HepG2 (cell line): ENCODE results near the gene CUTC. TPM values are rescaled to one million over a fixed set of nuclear protein-coding genes. Genes with fewer than 3 reads are reported as not detected.

ENCODE experiments used
- ARHGAP35 ChIP-seq: sonication (generic); formaldehyde crosslinking; IDR thresholded peaks from 2 replicates; pipeline ENCODE4 v1.9.0; 2022; ENCODE audit warnings: mild to moderate bottlenecking, inconsistent platforms, moderate library complexity, missing genetic modification reagents, borderline replicate concordance
- CAMTA2 ChIP-seq: sonication (generic); formaldehyde crosslinking; IDR thresholded peaks from 2 replicates; pipeline ENCODE4 v1.4.0; 2020; ENCODE audit warnings: mild to moderate bottlenecking, missing genetic modification reagents, borderline replicate concordance
- CBX1 ChIP-seq: IDR thresholded peaks from one replicate; pipeline ENCODE4 v1.6.1; 2016; ENCODE audit warnings: antibody characterized with exemption, low read depth
- CBX2 ChIP-seq, 2 experiments: fragments of 200-600 bp in 1 of 2; sonication (generic); formaldehyde crosslinking in 1 of 2; IDR thresholded peaks; 2 replicates each; pipeline versions ENCODE4 v1.7.0 to v1.8.1; 2018 to 2022; ENCODE audit warnings: low read depth in 2 of 2, low read length in 1 of 2, mild to moderate bottlenecking in 1 of 2, missing genetic modification reagents in 1 of 2
- FIP1L1 ChIP-seq: fragments of 200-400 bp; formaldehyde crosslinking; IDR thresholded peaks from 2 replicates; pipeline ENCODE4 v1.6.1; 2018; ENCODE audit warnings: low read depth, mild to moderate bottlenecking, low read length, moderate library complexity, borderline replicate concordance; ENCODE audit not compliant: insufficient read depth
- FLYWCH1 ChIP-seq: sonication (generic); formaldehyde crosslinking; IDR thresholded peaks from 2 replicates; pipeline ENCODE4 v1.8.1; 2023; ENCODE audit warnings: mild to moderate bottlenecking, missing genetic modification reagents
- FOXK2 ChIP-seq: fragments of 450-650 bp; IDR thresholded peaks from 2 replicates; pipeline ENCODE4 v1.6.1; 2016
- GLMP ChIP-seq: sonication (generic); formaldehyde crosslinking; IDR thresholded peaks from 2 replicates; pipeline ENCODE4 v1.9.0; 2021; ENCODE audit warnings: missing genetic modification reagents, mild to moderate bottlenecking, borderline replicate concordance
- GTF3A ChIP-seq: sonication (generic); formaldehyde crosslinking; conservative IDR thresholded peaks from 2 replicates; pipeline ENCODE4 v1.4.0; 2020; ENCODE audit warnings: mild to moderate bottlenecking, missing genetic modification reagents
- HDAC2 ChIP-seq: sonication (generic); formaldehyde crosslinking; IDR thresholded peaks from 2 replicates; pipeline ENCODE4 v1.4.0; 2020; ENCODE audit warnings: missing genetic modification reagents
- KLF15 ChIP-seq: sonication (generic); formaldehyde crosslinking; IDR thresholded peaks from 2 replicates; pipeline ENCODE4 v1.8.1; 2023; ENCODE audit warnings: borderline replicate concordance, mild to moderate bottlenecking, inconsistent platforms, missing genetic modification reagents, mixed read lengths
- MEIS2 ChIP-seq: sonication (generic); formaldehyde crosslinking; IDR thresholded peaks from 2 replicates; pipeline ENCODE4 v1.9.0; 2021; ENCODE audit warnings: mild to moderate bottlenecking, missing genetic modification reagents
- MZF1 ChIP-seq: sonication (generic); formaldehyde crosslinking; IDR thresholded peaks from 2 replicates; pipeline ENCODE4 v1.8.1; 2023; ENCODE audit warnings: mild to moderate bottlenecking, missing genetic modification reagents, borderline replicate concordance
- NFIC ChIP-seq: IDR thresholded peaks from 2 replicates; pipeline ENCODE4 v1.6.1; 2012; ENCODE audit warnings: mild to moderate bottlenecking, low read length, inconsistent platforms
- PHF5A ChIP-seq: IDR thresholded peaks from one replicate; pipeline ENCODE4 v1.6.1; 2018; ENCODE audit warnings: low read depth, missing genetic modification reagents; ENCODE audit not compliant: unreplicated experiment
- PRDM15 ChIP-seq: sonication (generic); formaldehyde crosslinking; IDR thresholded peaks from 2 replicates; pipeline ENCODE4 v1.4.0; 2020; ENCODE audit warnings: missing genetic modification reagents
- RAD51 ChIP-seq: fragments of 450-650 bp; IDR thresholded peaks from 2 replicates; pipeline ENCODE4 v1.6.1; 2016; ENCODE audit warnings: borderline replicate concordance
- RCOR2 ChIP-seq: IDR thresholded peaks from 2 replicates; pipeline ENCODE4 v1.6.1; 2016; ENCODE audit warnings: missing biosample characterization, missing genetic modification reagents
- REL ChIP-seq: sonication (generic); formaldehyde crosslinking; conservative IDR thresholded peaks from 2 replicates; pipeline ENCODE4 v1.8.0; 2022; ENCODE audit warnings: mild to moderate bottlenecking, missing genetic modification reagents, moderate library complexity
- SIN3B ChIP-seq: fragments of 150-350 bp; IDR thresholded peaks from 2 replicates; pipeline ENCODE4 v1.6.1; 2014; ENCODE audit warnings: low read length
- SUZ12 ChIP-seq: fragments of 150-350 bp; IDR thresholded peaks from 2 replicates; pipeline ENCODE4 v1.6.1; 2014; ENCODE audit warnings: low read depth, low read length
- ZFP62 ChIP-seq: sonication (generic); formaldehyde crosslinking; IDR thresholded peaks from 2 replicates; pipeline ENCODE4 v1.4.0; 2020; ENCODE audit warnings: missing genetic modification reagents
- ZNF703 ChIP-seq: sonication (generic); formaldehyde crosslinking; IDR thresholded peaks from 2 replicates; pipeline ENCODE4 v1.5.1; 2020; ENCODE audit warnings: missing genetic modification reagents, mild to moderate bottlenecking, moderate library complexity, borderline replicate concordance
- ZNF724P ChIP-seq: sonication (generic); formaldehyde crosslinking; IDR thresholded peaks from 2 replicates; pipeline ENCODE4 v1.8.0; 2022; ENCODE audit warnings: missing genetic modification reagents, borderline replicate concordance
- polyA plus RNA-seq, 8 experiments: library from polyadenylated mRNA; depleted of rRNA in 3 of 8; stranded (reverse) in 7 of 8; unstranded in 1 of 8; fragments of >200 nt; fragmentation: Illumina TruSeq in 4 of 8; extraction: Trizol in 4 of 8; gene quantifications; 2 replicates each; pipeline versions ENCODE4 v1.2.1 to v1.2.3, GENCODE V29; 2011 to 2016; ENCODE audit warnings: low read depth in 4 of 8, missing spikeins in 1 of 8, mixed read lengths in 1 of 8; ENCODE audit not compliant: insufficient read depth in 1 of 8
- total RNA-seq, 5 experiments: library from RNA; depleted of rRNA; stranded (reverse); fragments of >200 nt; fragmentation: Illumina TruSeq; extraction: Trizol; gene quantifications; 2 replicates each; pipeline ENCODE4 v1.2.3, GENCODE V29; 2016; ENCODE audit warnings: low read depth in 1 of 5
- TF ChIP-seq, protein P1 (sequence below): sonication (generic); formaldehyde crosslinking; conservative IDR thresholded peaks from 2 replicates; pipeline ENCODE4 v1.4.0; 2020; ENCODE audit warnings: missing genetic modification reagents

Gene CUTC
- total and polyA plus RNA-seq, 2 of the 13 experiments (the other 11 are each of a cell fraction or from before 2014, with no cell fraction given), result 22.3 to 25.8 TPM

DNA sequence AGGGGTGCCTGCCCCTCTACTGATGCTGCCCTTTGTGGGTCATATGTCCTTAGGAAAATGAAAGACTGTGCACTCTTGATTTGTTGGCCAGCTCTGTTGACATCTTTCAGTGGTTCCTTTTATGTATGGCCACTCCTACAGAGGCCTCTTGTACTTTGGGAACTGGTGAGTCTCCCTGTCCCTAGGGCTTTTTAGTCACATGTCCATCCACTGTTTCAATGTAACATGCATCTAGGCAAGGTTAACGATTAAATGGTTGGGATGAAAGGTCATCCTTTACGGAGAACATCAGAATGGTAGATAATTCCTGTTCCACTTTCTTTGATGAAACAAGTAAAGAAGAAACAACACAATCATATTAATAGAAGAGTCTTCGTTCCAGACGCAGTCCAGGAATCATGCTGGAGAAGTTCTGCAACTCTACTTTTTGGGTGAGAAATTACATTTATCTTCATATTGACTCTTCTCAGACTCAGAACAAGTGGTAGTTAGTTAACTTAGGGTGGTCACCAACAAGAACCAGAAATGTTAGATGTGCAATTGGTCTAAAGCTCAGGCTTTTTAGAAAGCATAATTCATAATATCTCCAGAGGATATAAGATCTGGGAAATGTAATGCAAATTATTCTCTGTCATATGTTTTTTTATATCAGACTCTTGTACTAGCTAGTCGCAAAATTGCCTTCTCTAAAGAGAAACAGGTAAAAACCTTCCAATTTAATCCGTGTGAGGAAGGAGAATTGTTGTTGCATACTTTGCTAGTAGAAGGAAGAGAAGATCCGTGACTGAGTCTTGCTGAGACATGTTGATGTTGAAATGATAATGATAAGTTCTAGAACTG, 50.6 kb downstream of the CUTC start, which contains the start of gene ABCC2 (continued):
- TF ChIP-seq SUZ12 (no peak), RCOR2 (CRISPR knock-in tag) (peak; percentile 47; the same call in 1 of the 2 replicates), MZF1 (CRISPR knock-in tag) (no peak), FLYWCH1 (CRISPR knock-in tag) (no peak), GTF3A (no peak), FIP1L1 (no peak), MEIS2 (CRISPR knock-in tag) (no peak; the same call in 1 of the 2 replicates), PRDM15 (CRISPR knock-in tag) (no peak), GLMP (CRISPR knock-in tag) (no peak), CBX2 (IDR thresholded peaks at IDR 0.05; ENCODE audit: low read depth, low read length) (no peak), CBX2 (CRISPR knock-in tag; IDR thresholded peaks at IDR 0.05; ENCODE audit: low read depth) (no peak), RAD51 (peak; percentile 63), SIN3B (no peak), CAMTA2 (CRISPR knock-in tag) (no peak), HDAC2 (CRISPR knock-in tag) (peak; percentile 61), ZNF724P (CRISPR knock-in tag) (no peak), CBX1 (no peak), KLF15 (CRISPR knock-in tag) (no peak), ARHGAP35 (CRISPR knock-in tag) (no peak), NFIC (peak; percentile 82), ZFP62 (CRISPR knock-in tag) (no peak), PHF5A (CRISPR knock-in tag) (peak; percentile 68), FOXK2 (peak; percentile 82; the same call in 1 of the 2 replicates), REL (CRISPR knock-in tag) (no peak), ZNF703 (CRISPR knock-in tag) (no peak)
- TF ChIP-seq, protein P1, sequence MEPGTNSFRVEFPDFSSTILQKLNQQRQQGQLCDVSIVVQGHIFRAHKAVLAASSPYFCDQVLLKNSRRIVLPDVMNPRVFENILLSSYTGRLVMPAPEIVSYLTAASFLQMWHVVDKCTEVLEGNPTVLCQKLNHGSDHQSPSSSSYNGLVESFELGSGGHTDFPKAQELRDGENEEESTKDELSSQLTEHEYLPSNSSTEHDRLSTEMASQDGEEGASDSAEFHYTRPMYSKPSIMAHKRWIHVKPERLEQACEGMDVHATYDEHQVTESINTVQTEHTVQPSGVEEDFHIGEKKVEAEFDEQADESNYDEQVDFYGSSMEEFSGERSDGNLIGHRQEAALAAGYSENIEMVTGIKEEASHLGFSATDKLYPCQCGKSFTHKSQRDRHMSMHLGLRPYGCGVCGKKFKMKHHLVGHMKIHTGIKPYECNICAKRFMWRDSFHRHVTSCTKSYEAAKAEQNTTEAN (CRISPR knock-in tag), result 0 out of 2 replicates have a peak, but pooled peaks have one; percentile 47
